C1 segment of cervical spinal cord (tissue), 14 donors: ENCODE measurements around the gene USP5.

ENCODE experiments used
- DNase-seq, 14 donors: peaks; one replicate each; lab custom pipeline; 2025; lab: John Stamatoyannopoulos, UW

USP5 gene

GRCh38 chr12:6912164-6912935 is 60.4 kb downstream of the USP5 start:
- no peak for DNase-seq

GRCh38 chr12:6914246-6914946 is 62.4 kb downstream of the USP5 start, which contains the start of gene ENO2:
Gene ENO2 (plus strand): TSS chr12:6914580. CDS start chr12:6915833, 1,253 bp downstream.
- peak in 12 of 14 donors; percentile 44 to 92 (median 69) for DNase-seq

- peak in 1 of 14 donors; percentile 47 for DNase-seq
Measured at GRCh38 chr12:6914947-6915788, 63.2 kb downstream of the USP5 start.

DNA sequence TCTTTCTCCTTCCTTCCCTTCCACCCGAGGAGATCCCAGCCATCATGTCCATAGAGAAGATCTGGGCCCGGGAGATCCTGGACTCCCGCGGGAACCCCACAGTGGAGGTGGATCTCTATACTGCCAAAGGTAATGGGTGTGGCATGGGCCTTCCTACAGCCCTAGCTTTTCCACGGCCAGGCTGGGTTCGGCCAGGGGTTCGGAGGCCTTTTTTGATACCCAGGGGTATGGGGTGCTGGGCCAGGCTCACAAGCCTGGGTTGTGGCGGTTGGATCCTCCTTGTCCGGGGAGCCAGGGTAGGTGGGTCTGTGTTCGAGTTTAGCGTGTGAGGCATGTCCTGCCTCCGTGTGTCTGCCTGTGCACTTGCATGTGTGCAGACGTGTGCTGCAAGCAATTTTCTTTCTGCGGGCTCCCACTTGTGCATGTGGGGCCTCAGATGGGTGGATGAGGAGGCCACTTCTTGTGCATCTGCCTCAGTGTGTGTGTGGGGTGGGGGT is 63.9 kb downstream of the USP5 start:
- DNase-seq, result no peak
